Liver (tissue), 9 donors: ENCODE measurements around the gene DCUN1D1. TPM values are rescaled to one million over a fixed set of nuclear protein-coding genes. Genes with fewer than 3 reads are reported as not detected.

Experiments
- DNase-seq: peaks from one replicate; pipeline ENCODE4 v3.0.0-alpha.2; 2017; ENCODE audit warnings: low spot score
- H3K27ac ChIP-seq, 2 donors: one replicate each; pipeline ENCODE4 v1.7.0; 2013; ENCODE audit warnings: inconsistent platforms in 2 of 2, low read length in 2 of 2, control low read depth in 1 of 2, low read depth in 1 of 2, mild to moderate bottlenecking in 1 of 2
- H3K27me3 ChIP-seq, 4 donors: one replicate each; pipeline versions ENCODE4 v1.6.1 to v1.7.0; 2013; ENCODE audit warnings: low read length in 3 of 4, inconsistent platforms in 1 of 4, mild to moderate bottlenecking in 1 of 4, moderate library complexity in 1 of 4; ENCODE audit not compliant: control insufficient read depth in 4 of 4, insufficient read depth in 4 of 4
- H3K36me3 ChIP-seq, 4 donors: one replicate each; pipeline versions ENCODE4 v1.6.1 to v1.7.0; 2013; ENCODE audit warnings: low read length in 3 of 4, mild to moderate bottlenecking in 3 of 4, low read depth in 1 of 4, moderate library complexity in 1 of 4; ENCODE audit not compliant: control insufficient read depth in 4 of 4, insufficient read depth in 3 of 4
- H3K4me1 ChIP-seq, 4 donors: one replicate each; pipeline versions ENCODE4 v1.6.1 to v1.7.0; 2013; ENCODE audit warnings: low read length in 3 of 4, mild to moderate bottlenecking in 3 of 4, moderate library complexity in 1 of 4; ENCODE audit not compliant: control insufficient read depth in 4 of 4, insufficient read depth in 4 of 4
- H3K4me3 ChIP-seq, 3 donors: one replicate each; pipeline versions ENCODE4 v1.6.1 to v1.7.0; 2013; ENCODE audit warnings: low read length in 3 of 3, control low read depth in 1 of 3, low read depth in 1 of 3, mild to moderate bottlenecking in 1 of 3
- H3K9ac ChIP-seq, 2 donors: one replicate each; pipeline ENCODE4 v1.7.0; 2013; ENCODE audit warnings: low read length in 2 of 2, mild to moderate bottlenecking in 2 of 2, moderate library complexity in 2 of 2, control low read depth in 1 of 2, low read depth in 1 of 2
- H3K9me3 ChIP-seq, 4 donors: one replicate each; pipeline versions ENCODE4 v1.6.1 to v1.7.0; 2013; ENCODE audit warnings: low read length in 3 of 4; ENCODE audit not compliant: control insufficient read depth in 4 of 4
- EGR1 ChIP-seq, 2 donors: IDR thresholded peaks; 2 replicates each; pipeline ENCODE4 v1.6.1; 2016 to 2018; ENCODE audit warnings: antibody characterized with exemption in 2 of 2, low read depth in 2 of 2
- FOXA1 ChIP-seq: IDR thresholded peaks from 2 replicates; pipeline ENCODE4 v1.6.1; 2016; ENCODE audit warnings: antibody characterized with exemption
- FOXA2 ChIP-seq: IDR thresholded peaks from 2 replicates; pipeline ENCODE4 v1.6.1; 2016; ENCODE audit warnings: antibody characterized with exemption
- GABPA ChIP-seq, 2 donors: IDR thresholded peaks in 1 of 2; conservative IDR thresholded peaks in 1 of 2; 2 replicates each; pipeline ENCODE4 v1.6.1; 2016; ENCODE audit warnings: antibody characterized with exemption in 2 of 2, mild to moderate bottlenecking in 1 of 2, moderate library complexity in 1 of 2
- HNF4A ChIP-seq, 2 donors: conservative IDR thresholded peaks; 2 replicates each; pipeline ENCODE4 v1.6.1; 2016; ENCODE audit warnings: antibody characterized with exemption in 2 of 2, mild to moderate bottlenecking in 2 of 2
- HNF4G ChIP-seq: IDR thresholded peaks from 2 replicates; pipeline ENCODE4 v1.6.1; 2016; ENCODE audit warnings: antibody characterized with exemption
- JUND ChIP-seq, 2 donors: IDR thresholded peaks; 2 replicates each; pipeline ENCODE4 v1.6.1; 2016; ENCODE audit warnings: antibody characterized with exemption in 2 of 2
- NR2F2 ChIP-seq: IDR thresholded peaks from 2 replicates; pipeline ENCODE4 v1.6.1; 2016; ENCODE audit warnings: antibody characterized with exemption
- RAD21 ChIP-seq, 2 donors: IDR thresholded peaks; 2 replicates each; pipeline ENCODE4 v1.6.1; 2016; ENCODE audit warnings: antibody characterized with exemption in 2 of 2, mild to moderate bottlenecking in 2 of 2
- RXRA ChIP-seq, 2 donors: IDR thresholded peaks; 2 replicates each; pipeline ENCODE4 v1.6.1; 2017 to 2018; ENCODE audit warnings: antibody characterized with exemption in 2 of 2, mild to moderate bottlenecking in 1 of 2
- SP1 ChIP-seq: IDR thresholded peaks from 2 replicates; pipeline ENCODE4 v1.6.1; 2018; ENCODE audit warnings: antibody characterized with exemption, mild to moderate bottlenecking
- TAF1 ChIP-seq: conservative IDR thresholded peaks from 2 replicates; pipeline ENCODE4 v1.6.1; 2016; ENCODE audit warnings: antibody characterized with exemption, mild to moderate bottlenecking
- YY1 ChIP-seq: IDR thresholded peaks from 2 replicates; pipeline ENCODE4 v1.6.1; 2016; ENCODE audit warnings: antibody characterized with exemption, mild to moderate bottlenecking
- WGBS: extraction: QIAGEN DNeasy Blood & Tissue Kit; methylation state at CpG from one replicate; pipeline ENCODE4 v1.1.7; 2013; 5-methylcytosine and 5-hydroxymethylcytosine counted together
- polyA plus RNA-seq, 2 donors: library from polyadenylated mRNA; stranded (reverse) in 1 of 2; unstranded in 1 of 2; fragments of 200-250 nt in 1 of 2; fragments of >200 nt in 1 of 2; fragmentation: Nextera tagmentation in 1 of 2; extraction: Ambion mirVana in 1 of 2; gene quantifications; one replicate each; pipeline versions ENCODE4 v1.2.1 to v1.2.3, GENCODE V29; 2013 to 2015
- total RNA-seq, 2 donors: library from RNA; depleted of rRNA; stranded (reverse); fragments of >200 nt; gene quantifications; one replicate each; pipeline ENCODE4 v1.2.3, GENCODE V29; 2014
- TF ChIP-seq, protein P1 (sequence below): fragments of 150-350 bp; IDR thresholded peaks from 2 replicates; pipeline ENCODE4 v1.5.1; 2017; ENCODE audit warnings: improper control_type of control experiment, low read depth, low read length; ENCODE audit not compliant: missing input control
- TF ChIP-seq, protein P2 (sequence below): IDR thresholded peaks from 2 replicates; pipeline ENCODE4 v1.6.1; 2016; ENCODE audit warnings: antibody characterized with exemption
- TF ChIP-seq, protein P3 (sequence below): IDR thresholded peaks from 2 replicates; pipeline ENCODE4 v1.6.1; 2016; ENCODE audit warnings: antibody characterized with exemption, mild to moderate bottlenecking
- TF ChIP-seq, protein P4 (sequence below): IDR thresholded peaks from 2 replicates; pipeline ENCODE4 v1.6.1; 2016; ENCODE audit warnings: antibody characterized with exemption
- TF ChIP-seq, protein P5 (sequence below): IDR thresholded peaks from 2 replicates; pipeline ENCODE4 v1.6.1; 2016; ENCODE audit warnings: antibody characterized with exemption
- donor health status: healthy.
- donor health status: healthy.
- donor health status: healthy.
- donor health status: healthy.
- donor health status: healthy.

DCUN1D1 gene
- total and polyA plus RNA-seq, 4 donors, result 9.1 to 56.0 (median 23.5) TPM

DNA sequence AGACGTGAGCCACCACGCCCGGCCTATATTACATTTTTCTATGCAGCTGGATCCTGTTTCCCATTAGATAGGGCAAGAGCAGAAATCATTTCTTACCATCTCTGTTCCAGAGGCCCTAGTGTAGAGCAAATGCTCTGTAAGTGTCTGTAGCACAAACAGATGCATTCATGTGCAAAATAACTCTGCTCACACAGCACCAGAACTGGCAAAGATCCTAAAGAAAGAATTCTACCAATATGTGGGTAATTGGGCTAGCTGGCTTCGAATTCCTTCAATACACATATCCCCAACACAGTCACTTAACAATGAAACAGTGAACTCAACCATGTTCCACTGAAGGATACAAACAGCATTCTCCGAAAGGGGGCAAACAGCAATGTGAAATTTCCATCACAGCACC is 32.7 kb upstream of the DCUN1D1 start:
- Histone ChIP-seq H3K9me3 (no peaks in the 10 kb centered on the region), H3K4me3 (no peak overlapping the region), H3K27ac (no peak overlapping the region), H3K36me3 (peaks cover 2 to 22% (median 17%) of the 10 kb centered on the region in 4 donors), H3K27me3 (no peaks in the 10 kb centered on the region), H3K4me1 (no peaks in the 10 kb centered on the region), H3K9ac (no peak overlapping the region)
- TF ChIP-seq, protein P1, sequence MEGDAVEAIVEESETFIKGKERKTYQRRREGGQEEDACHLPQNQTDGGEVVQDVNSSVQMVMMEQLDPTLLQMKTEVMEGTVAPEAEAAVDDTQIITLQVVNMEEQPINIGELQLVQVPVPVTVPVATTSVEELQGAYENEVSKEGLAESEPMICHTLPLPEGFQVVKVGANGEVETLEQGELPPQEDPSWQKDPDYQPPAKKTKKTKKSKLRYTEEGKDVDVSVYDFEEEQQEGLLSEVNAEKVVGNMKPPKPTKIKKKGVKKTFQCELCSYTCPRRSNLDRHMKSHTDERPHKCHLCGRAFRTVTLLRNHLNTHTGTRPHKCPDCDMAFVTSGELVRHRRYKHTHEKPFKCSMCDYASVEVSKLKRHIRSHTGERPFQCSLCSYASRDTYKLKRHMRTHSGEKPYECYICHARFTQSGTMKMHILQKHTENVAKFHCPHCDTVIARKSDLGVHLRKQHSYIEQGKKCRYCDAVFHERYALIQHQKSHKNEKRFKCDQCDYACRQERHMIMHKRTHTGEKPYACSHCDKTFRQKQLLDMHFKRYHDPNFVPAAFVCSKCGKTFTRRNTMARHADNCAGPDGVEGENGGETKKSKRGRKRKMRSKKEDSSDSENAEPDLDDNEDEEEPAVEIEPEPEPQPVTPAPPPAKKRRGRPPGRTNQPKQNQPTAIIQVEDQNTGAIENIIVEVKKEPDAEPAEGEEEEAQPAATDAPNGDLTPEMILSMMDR, result no peak
- TF ChIP-seq HNF4G, result no peak
- TF ChIP-seq FOXA1, result no peak
- no peak for TF ChIP-seq SP1
- no peak for TF ChIP-seq YY1
- TF ChIP-seq NR2F2, result no peak
- TF ChIP-seq, protein P2, sequence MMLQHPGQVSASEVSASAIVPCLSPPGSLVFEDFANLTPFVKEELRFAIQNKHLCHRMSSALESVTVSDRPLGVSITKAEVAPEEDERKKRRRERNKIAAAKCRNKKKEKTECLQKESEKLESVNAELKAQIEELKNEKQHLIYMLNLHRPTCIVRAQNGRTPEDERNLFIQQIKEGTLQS, result no peak
- TF ChIP-seq RAD21 (IDR thresholded peaks at IDR 0.05), result no peak
- TF ChIP-seq, protein P3, sequence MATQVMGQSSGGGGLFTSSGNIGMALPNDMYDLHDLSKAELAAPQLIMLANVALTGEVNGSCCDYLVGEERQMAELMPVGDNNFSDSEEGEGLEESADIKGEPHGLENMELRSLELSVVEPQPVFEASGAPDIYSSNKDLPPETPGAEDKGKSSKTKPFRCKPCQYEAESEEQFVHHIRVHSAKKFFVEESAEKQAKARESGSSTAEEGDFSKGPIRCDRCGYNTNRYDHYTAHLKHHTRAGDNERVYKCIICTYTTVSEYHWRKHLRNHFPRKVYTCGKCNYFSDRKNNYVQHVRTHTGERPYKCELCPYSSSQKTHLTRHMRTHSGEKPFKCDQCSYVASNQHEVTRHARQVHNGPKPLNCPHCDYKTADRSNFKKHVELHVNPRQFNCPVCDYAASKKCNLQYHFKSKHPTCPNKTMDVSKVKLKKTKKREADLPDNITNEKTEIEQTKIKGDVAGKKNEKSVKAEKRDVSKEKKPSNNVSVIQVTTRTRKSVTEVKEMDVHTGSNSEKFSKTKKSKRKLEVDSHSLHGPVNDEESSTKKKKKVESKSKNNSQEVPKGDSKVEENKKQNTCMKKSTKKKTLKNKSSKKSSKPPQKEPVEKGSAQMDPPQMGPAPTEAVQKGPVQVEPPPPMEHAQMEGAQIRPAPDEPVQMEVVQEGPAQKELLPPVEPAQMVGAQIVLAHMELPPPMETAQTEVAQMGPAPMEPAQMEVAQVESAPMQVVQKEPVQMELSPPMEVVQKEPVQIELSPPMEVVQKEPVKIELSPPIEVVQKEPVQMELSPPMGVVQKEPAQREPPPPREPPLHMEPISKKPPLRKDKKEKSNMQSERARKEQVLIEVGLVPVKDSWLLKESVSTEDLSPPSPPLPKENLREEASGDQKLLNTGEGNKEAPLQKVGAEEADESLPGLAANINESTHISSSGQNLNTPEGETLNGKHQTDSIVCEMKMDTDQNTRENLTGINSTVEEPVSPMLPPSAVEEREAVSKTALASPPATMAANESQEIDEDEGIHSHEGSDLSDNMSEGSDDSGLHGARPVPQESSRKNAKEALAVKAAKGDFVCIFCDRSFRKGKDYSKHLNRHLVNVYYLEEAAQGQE, result no peak
- TF ChIP-seq JUND (IDR thresholded peaks at IDR 0.05), result no peak
- no peak for TF ChIP-seq GABPA (IDR thresholded peaks at IDR 0.05 in 1 of 2, conservative IDR thresholded peaks at IDR 0.05 in 1 of 2)
- TF ChIP-seq, protein P4, sequence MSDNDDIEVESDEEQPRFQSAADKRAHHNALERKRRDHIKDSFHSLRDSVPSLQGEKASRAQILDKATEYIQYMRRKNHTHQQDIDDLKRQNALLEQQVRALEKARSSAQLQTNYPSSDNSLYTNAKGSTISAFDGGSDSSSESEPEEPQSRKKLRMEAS, result no peak
- no peak for TF ChIP-seq TAF1
- TF ChIP-seq, protein P5, sequence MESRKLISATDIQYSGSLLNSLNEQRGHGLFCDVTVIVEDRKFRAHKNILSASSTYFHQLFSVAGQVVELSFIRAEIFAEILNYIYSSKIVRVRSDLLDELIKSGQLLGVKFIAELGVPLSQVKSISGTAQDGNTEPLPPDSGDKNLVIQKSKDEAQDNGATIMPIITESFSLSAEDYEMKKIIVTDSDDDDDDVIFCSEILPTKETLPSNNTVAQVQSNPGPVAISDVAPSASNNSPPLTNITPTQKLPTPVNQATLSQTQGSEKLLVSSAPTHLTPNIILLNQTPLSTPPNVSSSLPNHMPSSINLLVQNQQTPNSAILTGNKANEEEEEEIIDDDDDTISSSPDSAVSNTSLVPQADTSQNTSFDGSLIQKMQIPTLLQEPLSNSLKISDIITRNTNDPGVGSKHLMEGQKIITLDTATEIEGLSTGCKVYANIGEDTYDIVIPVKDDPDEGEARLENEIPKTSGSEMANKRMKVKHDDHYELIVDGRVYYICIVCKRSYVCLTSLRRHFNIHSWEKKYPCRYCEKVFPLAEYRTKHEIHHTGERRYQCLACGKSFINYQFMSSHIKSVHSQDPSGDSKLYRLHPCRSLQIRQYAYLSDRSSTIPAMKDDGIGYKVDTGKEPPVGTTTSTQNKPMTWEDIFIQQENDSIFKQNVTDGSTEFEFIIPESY, result no peak
- TF ChIP-seq HNF4A (conservative IDR thresholded peaks at IDR 0.05), result no peak
- TF ChIP-seq RXRA (IDR thresholded peaks at IDR 0.05), result no peak
- TF ChIP-seq EGR1 (IDR thresholded peaks at IDR 0.05; ENCODE audit: low read depth in 2 of 2), result no peak
- TF ChIP-seq FOXA2, result no peak
- no peak for DNase-seq
- 97% methylated on average over 5 of the region's 5 CpGs for WGBS
